Cardiac muscle cell (in vitro differentiated cells and primary cell): ENCODE results near the gene CHIC2. TPM values are rescaled to one million over a fixed set of nuclear protein-coding genes. Genes with fewer than 3 reads are reported as not detected.

Source experiments
- DNase-seq, 2 donors: peaks; one replicate each; pipeline versions ENCODE4 v3.0.0 to v3.0.0-alpha.2; 2010 to 2017; ENCODE audit warnings: low read depth in 1 of 2, low spot score in 1 of 2
- H3K27ac ChIP-seq: fragments of 200-600 bp; sonication (generic); 2 replicates; pipeline ENCODE4 v1.5.1; 2016
- H3K27me3 ChIP-seq: fragments of 200-600 bp; sonication (generic); 2 replicates; pipeline ENCODE4 v1.6.0; 2016; ENCODE audit warnings: control low read depth
- H3K36me3 ChIP-seq: fragments of 200-600 bp; sonication (generic); 2 replicates; pipeline ENCODE4 v1.5.1; 2016; ENCODE audit warnings: control low read depth
- H3K4me1 ChIP-seq: fragments of 200-600 bp; sonication (generic); 2 replicates; pipeline ENCODE4 v1.8.1; 2017; ENCODE audit warnings: low read depth, mild to moderate bottlenecking, mixed run types
- H3K4me3 ChIP-seq: fragments of 200-600 bp; sonication (generic); 2 replicates; pipeline ENCODE4 v1.5.1; 2016; ENCODE audit warnings: mild to moderate bottlenecking
- H3K9me3 ChIP-seq: fragments of 200-600 bp; sonication (generic); 2 replicates; pipeline ENCODE4 v1.5.1; 2017; ENCODE audit warnings: low read depth, mild to moderate bottlenecking, control low read depth
- CTCF ChIP-seq: IDR thresholded peaks from 2 replicates; pipeline ENCODE4 v1.5.1; 2012; ENCODE audit warnings: low read depth, mild to moderate bottlenecking, low read length
- polyA plus RNA-seq: library from polyadenylated mRNA; unstranded; fragments of >200 nt; fragmentation: Nextera tagmentation; extraction: Ambion mirVana; gene quantifications from 2 replicates; pipeline ENCODE4 v1.2.1, GENCODE V29; 2016
- total RNA-seq: library from RNA; depleted of rRNA; stranded (reverse); fragments of >200 nt; gene quantifications from 2 replicates; pipeline ENCODE4 v1.2.3, GENCODE V29; 2016

The CHIC2 gene
- total and polyA plus RNA-seq, 2 experiments from 2014 or later: 35.4 to 36.5 TPM

- no peak for DNase-seq
- TF ChIP-seq CTCF: no peak
- Histone ChIP-seq H3K27me3 (peaks cover 95% of the 10 kb centered on the region), H3K36me3 (no peaks in the 10 kb centered on the region), H3K4me1 (peaks cover 11% of the 10 kb centered on the region), H3K4me3 (no peak overlapping the region), H3K27ac (no peak overlapping the region), H3K9me3 (no peaks in the 10 kb centered on the region)
Observed at GRCh38 chr4:54104907-54105306, 40.5 kb upstream of the CHIC2 start.

- no peaks in the 10 kb centered on the region for H3K36me3 ChIP-seq
- peak in 1 of 2 donors; percentile 42 for DNase-seq
- H3K27me3 ChIP-seq: peaks cover 95% of the 10 kb centered on the region
- no peak for TF ChIP-seq CTCF
- no peaks in the 10 kb centered on the region for H3K9me3 ChIP-seq
- no peak overlapping the region for H3K27ac ChIP-seq
- peaks cover 11% of the 10 kb centered on the region for H3K4me1 ChIP-seq
- H3K4me3 ChIP-seq: peak overlapping the region; percentile 19
Observed at GRCh38 chr4:54103190-54103574, 38.8 kb upstream of the CHIC2 start.

- H3K4me3 ChIP-seq: no peak overlapping the region
- peaks cover 95% of the 10 kb centered on the region for H3K27me3 ChIP-seq
- peaks cover 11% of the 10 kb centered on the region for H3K4me1 ChIP-seq
- no peaks in the 10 kb centered on the region for H3K36me3 ChIP-seq
- H3K27ac ChIP-seq: no peak overlapping the region
- DNase-seq: no peak
- H3K9me3 ChIP-seq: no peaks in the 10 kb centered on the region
- no peak for TF ChIP-seq CTCF
Observed at GRCh38 chr4:54102531-54103106, 38.2 kb upstream of the CHIC2 start.

DNA sequence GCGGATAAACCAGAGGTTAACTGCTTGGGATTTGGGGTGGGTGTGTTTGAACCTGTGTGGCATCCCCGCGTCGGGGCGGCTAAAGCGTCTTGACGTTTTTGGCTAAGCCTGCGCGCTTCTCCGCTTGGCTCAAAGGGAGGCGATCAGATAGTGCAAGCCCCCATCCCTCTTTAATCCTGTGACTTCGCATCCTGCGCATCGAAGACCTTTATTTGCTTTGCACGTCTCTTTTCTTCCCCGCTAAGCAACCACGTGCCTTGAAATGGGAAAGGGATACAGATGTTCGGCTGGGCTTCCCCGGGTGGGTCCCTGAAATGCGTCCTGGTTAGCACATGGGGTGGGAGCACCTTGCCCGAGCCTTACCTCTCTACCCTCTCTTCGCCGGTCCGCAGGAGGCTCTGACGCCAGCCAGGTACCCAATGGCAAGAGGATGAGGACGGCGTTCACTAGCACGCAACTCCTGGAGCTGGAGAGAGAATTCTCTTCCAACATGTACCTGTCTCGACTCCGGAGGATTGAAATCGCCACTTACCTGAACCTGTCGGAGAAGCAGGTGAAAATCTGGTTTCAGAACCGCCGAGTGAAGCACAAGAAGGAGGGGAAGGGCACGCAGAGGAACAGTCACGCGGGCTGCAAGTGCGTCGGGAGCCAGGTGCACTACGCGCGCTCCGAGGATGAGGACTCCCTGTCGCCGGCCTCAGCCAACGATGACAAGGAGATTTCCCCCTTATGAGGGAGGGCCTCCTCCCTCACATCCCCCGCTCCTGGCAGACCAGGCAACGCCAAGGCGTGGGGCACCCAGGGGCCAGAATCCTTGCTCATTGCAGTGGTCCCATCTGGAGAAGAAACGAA lies 37.0 kb upstream of the CHIC2 start:
- Histone ChIP-seq H3K36me3 (no peaks in the 10 kb centered on the region), H3K4me1 (peaks cover 11% of the 10 kb centered on the region), H3K4me3 (peak overlapping the region; percentile 23), H3K27me3 (peaks cover 97% of the 10 kb centered on the region), H3K9me3 (no peaks in the 10 kb centered on the region), H3K27ac (no peak overlapping the region)
- TF ChIP-seq CTCF: no peak
- DNase-seq: no peak

- no peak for DNase-seq
- peak overlapping the region; percentile 23 for H3K4me3 ChIP-seq
- H3K4me1 ChIP-seq: peaks cover 11% of the 10 kb centered on the region
- TF ChIP-seq CTCF: no peak
- H3K36me3 ChIP-seq: no peaks in the 10 kb centered on the region
- H3K9me3 ChIP-seq: no peaks in the 10 kb centered on the region
- no peak overlapping the region for H3K27ac ChIP-seq
- peaks cover 100% of the 10 kb centered on the region for H3K27me3 ChIP-seq
Observed at GRCh38 chr4:54100595-54101189, 36.3 kb upstream of the CHIC2 start.
